MCF 10A (cell line): ENCODE data around the gene ERC2. TPM values are rescaled to one million over a fixed set of nuclear protein-coding genes. Genes with fewer than 3 reads are reported as not detected.

ENCODE experiments used
- BruUV-seq: library from RNA; stranded (reverse); fragments of 400-500 nt; replicated peaks from 2 replicates; lab custom pipeline; 2021; lab: Mats Ljungman, UMichigan
- CTCF ChIA-PET: fragments of 300-600 bp; sonication (Branson Sonifier 250); formaldehyde crosslinking; extraction: SDS; loops from one replicate; lab custom pipeline; 2021; ENCODE audit warnings: antibody characterized with exemption, inconsistent platforms; lab: Yijun Ruan, JAX
- POLR2A ChIA-PET: fragments of 300-600, 350-650 bp; sonication (Branson Sonifier 250); formaldehyde crosslinking; extraction: SDS; loops from one replicate; lab custom pipeline; 2020; ENCODE audit warnings: antibody characterized with exemption, inconsistent platforms; lab: Yijun Ruan, JAX
- DNase-seq: peaks from one replicate; pipeline ENCODE4 v3.0.0-alpha.2; 2018; ENCODE audit not compliant: unreplicated experiment
- H3K27ac Mint-ChIP-seq: one replicate; pipeline ENCODE4 v1.8.0; 2022; ENCODE audit warnings: mild to moderate bottlenecking, low read depth, mixed read lengths; ENCODE audit not compliant: unreplicated experiment
- H3K27me3 Mint-ChIP-seq: one replicate; pipeline ENCODE4 v1.8.0; 2022; ENCODE audit warnings: mixed read lengths; ENCODE audit not compliant: insufficient read depth, unreplicated experiment
- H3K36me3 Mint-ChIP-seq: one replicate; pipeline ENCODE4 v1.8.0; 2022; ENCODE audit warnings: mild to moderate bottlenecking, moderate library complexity, mixed read lengths; ENCODE audit not compliant: insufficient read depth, unreplicated experiment
- H3K4me1 Mint-ChIP-seq: one replicate; pipeline ENCODE4 v1.8.0; 2022; ENCODE audit warnings: mixed read lengths; ENCODE audit not compliant: insufficient read depth, unreplicated experiment
- H3K4me3 Mint-ChIP-seq: one replicate; pipeline ENCODE4 v1.8.0; 2022; ENCODE audit warnings: mild to moderate bottlenecking, moderate library complexity, mixed read lengths; ENCODE audit not compliant: unreplicated experiment
- H3K9me3 Mint-ChIP-seq: one replicate; pipeline ENCODE4 v1.8.0; 2022; ENCODE audit warnings: mixed read lengths; ENCODE audit not compliant: unreplicated experiment
- intact Hi-C: fragments of 100-400 bp; cut with micrococcal nuclease; formaldehyde crosslinking; loops from 2 replicates; pipeline ENCODE4 v1.14.1; 2022
- total RNA-seq: library from RNA; stranded (reverse); gene quantifications from 2 replicates; pipeline ENCODE4 v1.2.3, GENCODE V29; 2022
- TF ChIP-seq, protein P1 (sequence below): fragments of 200-600 bp; IDR thresholded peaks from one replicate; pipeline ENCODE4 v1.8.0; 2022; ENCODE audit warnings: antibody characterized with exemption, mild to moderate bottlenecking; ENCODE audit not compliant: unreplicated experiment

The ERC2 gene
- total RNA-seq, 1 experiment from 2014 or later: 0.42 TPM

DNA sequence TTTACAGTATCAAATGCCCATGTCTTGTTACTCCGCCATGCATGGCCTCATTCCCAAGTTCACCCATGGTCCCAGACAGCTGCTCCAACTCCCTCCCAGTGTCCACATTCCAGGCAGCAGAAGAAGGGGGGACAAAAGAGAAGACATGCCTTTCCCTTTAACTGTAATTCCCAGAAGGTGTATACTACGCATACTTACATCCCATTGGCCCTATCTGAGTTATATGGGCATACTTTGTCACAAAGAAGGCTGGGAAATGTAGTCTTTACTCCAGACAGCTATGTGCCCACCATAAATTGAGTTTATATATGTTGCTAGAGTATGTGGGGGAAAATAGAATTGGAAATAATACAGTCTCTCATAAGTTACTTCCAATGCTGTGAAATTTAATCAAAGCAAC is 70.5 kb downstream of the ERC2 start:
- Mint-ChIP-seq H3K9me3 (no peaks in the 10 kb centered on the region), H3K27me3 (peaks cover 83% of the 10 kb centered on the region), H3K4me1 (no peaks in the 10 kb centered on the region), H3K36me3 (no peaks in the 10 kb centered on the region), H3K27ac (no peak overlapping the region), H3K4me3 (no peak overlapping the region)
- TF ChIP-seq, protein P1, sequence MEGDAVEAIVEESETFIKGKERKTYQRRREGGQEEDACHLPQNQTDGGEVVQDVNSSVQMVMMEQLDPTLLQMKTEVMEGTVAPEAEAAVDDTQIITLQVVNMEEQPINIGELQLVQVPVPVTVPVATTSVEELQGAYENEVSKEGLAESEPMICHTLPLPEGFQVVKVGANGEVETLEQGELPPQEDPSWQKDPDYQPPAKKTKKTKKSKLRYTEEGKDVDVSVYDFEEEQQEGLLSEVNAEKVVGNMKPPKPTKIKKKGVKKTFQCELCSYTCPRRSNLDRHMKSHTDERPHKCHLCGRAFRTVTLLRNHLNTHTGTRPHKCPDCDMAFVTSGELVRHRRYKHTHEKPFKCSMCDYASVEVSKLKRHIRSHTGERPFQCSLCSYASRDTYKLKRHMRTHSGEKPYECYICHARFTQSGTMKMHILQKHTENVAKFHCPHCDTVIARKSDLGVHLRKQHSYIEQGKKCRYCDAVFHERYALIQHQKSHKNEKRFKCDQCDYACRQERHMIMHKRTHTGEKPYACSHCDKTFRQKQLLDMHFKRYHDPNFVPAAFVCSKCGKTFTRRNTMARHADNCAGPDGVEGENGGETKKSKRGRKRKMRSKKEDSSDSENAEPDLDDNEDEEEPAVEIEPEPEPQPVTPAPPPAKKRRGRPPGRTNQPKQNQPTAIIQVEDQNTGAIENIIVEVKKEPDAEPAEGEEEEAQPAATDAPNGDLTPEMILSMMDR: no peak
- no TSS peak for BruUV-seq
- DNase-seq: no peak
- CTCF ChIA-PET: interaction anchor here (0.7 kb wide), 1 partner anchor 327 kb away, joined by 3 read pairs; no protein-coding TSS in a partner anchor
- intact Hi-C loops: no loop called here
- POLR2A ChIA-PET: no interaction called here

DNA sequence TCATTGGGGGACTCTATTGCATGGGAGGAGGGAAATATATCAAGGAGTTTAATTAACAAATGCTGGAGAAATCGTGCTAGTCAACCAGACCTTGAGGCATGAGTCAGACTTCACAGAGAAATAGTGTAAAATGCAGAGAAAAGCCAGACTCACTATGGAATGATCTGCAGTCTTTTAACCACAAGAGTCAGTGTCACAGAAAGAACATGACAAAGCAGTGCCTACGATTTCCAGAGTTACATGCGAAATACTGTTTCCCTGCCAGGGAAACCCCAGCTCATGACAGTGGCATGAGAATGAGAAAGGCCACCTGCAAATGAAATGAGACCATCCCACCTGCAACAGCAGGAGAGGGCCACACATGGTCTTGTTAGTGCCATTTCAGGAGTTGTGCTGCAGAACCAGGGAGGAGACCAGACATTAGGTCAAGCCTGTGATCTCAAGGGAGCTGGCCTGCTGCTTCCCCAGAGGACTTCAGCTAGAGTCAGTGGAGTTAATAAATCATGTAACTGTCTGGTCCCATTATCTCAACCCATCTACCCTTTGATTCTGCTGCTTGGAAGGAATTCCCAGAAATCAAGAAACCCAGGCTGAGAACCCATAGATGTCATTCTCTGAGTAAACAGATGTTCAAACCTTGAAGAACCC is 79.0 kb downstream of the ERC2 start:
- H3K9me3 Mint-ChIP-seq: no peaks in the 10 kb centered on the region
- CTCF ChIA-PET: interaction anchor here (1.1 kb wide), 1 partner anchor 57 kb away, joined by 5 read pairs; no protein-coding TSS in a partner anchor
- POLR2A ChIA-PET: no interaction called here

DNA sequence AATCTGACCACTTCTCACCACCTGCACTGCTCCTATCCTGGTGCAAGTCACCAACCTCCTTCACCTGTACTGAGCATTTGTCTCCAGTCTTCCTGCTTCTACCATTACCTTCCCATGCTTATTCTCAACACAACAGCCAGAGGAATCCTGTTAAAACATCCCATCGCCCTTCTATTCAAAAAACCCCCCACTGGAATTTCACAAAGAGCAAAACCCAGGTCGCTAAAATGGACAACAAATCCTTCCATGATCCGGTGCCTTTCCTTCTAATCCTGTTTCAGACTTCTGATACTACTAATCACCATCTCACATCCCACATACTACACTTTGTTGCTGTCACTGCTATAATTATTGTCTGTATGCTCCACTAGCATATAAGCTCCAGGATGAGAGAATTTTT is 85.2 kb downstream of the ERC2 start:
- POLR2A ChIA-PET: no interaction called here

More for the DNA sequence above, 79.0 kb downstream of the ERC2 start:
- Mint-ChIP-seq H3K4me1 (no peaks in the 10 kb centered on the region), H3K36me3 (no peaks in the 10 kb centered on the region), H3K27ac (no peak overlapping the region), H3K4me3 (no peak overlapping the region), H3K27me3 (peaks cover 26% of the 10 kb centered on the region)
- intact Hi-C loops: no loop called here
- no peak for DNase-seq
- no TSS peak for BruUV-seq
- TF ChIP-seq, protein P1: no peak

DNA sequence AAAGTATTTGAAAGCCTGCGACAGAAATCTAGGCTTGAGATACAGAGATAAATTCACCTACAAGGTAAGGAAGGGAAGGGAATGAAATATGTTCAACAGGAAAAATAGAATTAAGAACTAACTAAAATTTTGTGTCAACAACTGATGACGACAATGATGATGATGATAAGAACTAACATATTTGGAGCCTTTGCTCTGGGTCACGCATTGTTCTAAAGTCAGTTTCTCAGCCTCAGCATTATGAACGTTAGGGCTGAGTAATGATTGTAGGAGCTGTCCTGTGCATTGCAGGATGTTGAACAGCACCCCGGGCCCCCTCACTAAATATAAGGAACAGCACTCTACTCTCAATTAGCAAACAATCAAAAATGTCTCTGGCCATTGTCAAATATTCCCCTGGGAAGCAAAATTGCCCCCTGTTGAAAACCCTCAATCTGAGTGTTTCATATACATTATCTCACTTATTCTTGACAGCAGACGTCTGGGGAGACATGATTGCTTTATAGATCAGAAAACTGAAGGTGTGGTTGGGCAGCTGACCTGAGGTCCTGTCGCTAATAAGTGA is 88.5 kb downstream of the ERC2 start:
- Mint-ChIP-seq H3K4me3 (no peak overlapping the region), H3K4me1 (no peaks in the 10 kb centered on the region), H3K27me3 (no peaks in the 10 kb centered on the region), H3K27ac (no peak overlapping the region), H3K36me3 (no peaks in the 10 kb centered on the region), H3K9me3 (no peaks in the 10 kb centered on the region)
- no peak for DNase-seq
- intact Hi-C loops: no loop called here
- ChIA-PET CTCF (interaction anchor here (0.6 to 1.0 kb wide), 3 partner anchors 45 to 87 kb away, joined by 3 read pairs; no protein-coding TSS in a partner anchor), POLR2A (no interaction called here)
- TF ChIP-seq, protein P1: no peak
- no TSS peak for BruUV-seq

More for the DNA sequence above, 85.2 kb downstream of the ERC2 start:
- no TSS peak for BruUV-seq
- Mint-ChIP-seq H3K9me3 (no peaks in the 10 kb centered on the region), H3K27me3 (no peaks in the 10 kb centered on the region), H3K4me1 (no peaks in the 10 kb centered on the region), H3K36me3 (no peaks in the 10 kb centered on the region), H3K27ac (no peak overlapping the region), H3K4me3 (no peak overlapping the region)
- no peak for DNase-seq
- CTCF ChIA-PET: no interaction called here
- TF ChIP-seq, protein P1: no peak
- intact Hi-C loops: no loop called here
